ENCODE results near the gene DGKQ. TPM values are rescaled to one million over a fixed set of nuclear protein-coding genes. Genes with fewer than 3 reads are reported as not detected.

DGKQ gene
- total and polyA plus RNA-seq, 9 of the 15 experiments (the other 6 are each of a cell fraction or from before 2014, with no cell fraction given), result 0.17 to 22.0 (median 5.6) TPM

DNA sequence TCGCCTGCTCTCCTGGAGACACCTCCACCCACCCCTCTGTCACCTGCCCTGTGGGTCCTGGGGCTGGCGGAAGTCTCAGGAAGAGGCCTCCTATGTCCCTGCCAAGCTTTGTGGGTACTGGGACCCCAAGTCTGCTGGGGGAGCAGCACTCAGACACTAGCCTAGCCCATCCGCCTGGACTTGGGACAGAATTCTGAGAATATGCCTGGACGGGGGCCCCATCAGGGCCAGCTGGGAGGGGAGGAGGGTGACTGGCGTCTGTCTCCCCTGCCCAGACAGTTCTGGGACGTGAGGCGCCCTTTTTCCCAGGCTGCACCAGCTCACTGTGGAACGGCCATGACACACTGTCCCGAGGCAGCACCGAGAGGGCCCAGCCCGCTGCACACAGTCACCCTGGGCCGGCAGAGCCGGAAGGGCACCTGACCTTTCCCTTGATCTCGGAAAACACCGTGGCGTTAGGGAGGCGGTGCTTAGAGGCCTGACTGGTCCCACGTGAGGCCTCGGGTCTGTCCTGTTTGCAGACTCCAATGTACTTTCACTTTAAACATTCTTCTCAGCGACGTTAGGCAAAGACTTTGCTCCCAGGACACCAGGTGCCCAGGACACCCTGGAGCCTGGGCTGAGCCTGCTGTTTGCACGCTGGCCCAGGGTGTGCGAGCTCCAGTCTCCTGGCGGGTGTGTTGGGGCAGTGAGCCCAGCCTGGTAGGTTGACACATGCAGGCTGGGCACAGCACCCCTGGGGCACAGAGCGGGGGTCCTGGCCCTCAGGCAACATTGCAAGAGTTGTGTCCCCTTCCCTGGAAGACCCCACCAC lies 19.1 kb upstream of the DGKQ start (continued):
- TF ChIP-seq, protein P1, sequence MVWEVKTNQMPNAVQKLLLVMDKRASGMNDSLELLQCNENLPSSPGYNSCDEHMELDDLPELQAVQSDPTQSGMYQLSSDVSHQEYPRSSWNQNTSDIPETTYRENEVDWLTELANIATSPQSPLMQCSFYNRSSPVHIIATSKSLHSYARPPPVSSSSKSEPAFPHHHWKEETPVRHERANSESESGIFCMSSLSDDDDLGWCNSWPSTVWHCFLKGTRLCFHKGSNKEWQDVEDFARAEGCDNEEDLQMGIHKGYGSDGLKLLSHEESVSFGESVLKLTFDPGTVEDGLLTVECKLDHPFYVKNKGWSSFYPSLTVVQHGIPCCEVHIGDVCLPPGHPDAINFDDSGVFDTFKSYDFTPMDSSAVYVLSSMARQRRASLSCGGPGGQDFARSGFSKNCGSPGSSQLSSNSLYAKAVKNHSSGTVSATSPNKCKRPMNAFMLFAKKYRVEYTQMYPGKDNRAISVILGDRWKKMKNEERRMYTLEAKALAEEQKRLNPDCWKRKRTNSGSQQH (CRISPR knock-in tag; IDR thresholded peaks at IDR 0.05), result no peak
- TF ChIP-seq CHD2 (IDR thresholded peaks at IDR 0.05; ENCODE audit: low read depth, low read length), result no peak
- peak; percentile 32; the same call in 1 of the 2 replicates for TF ChIP-seq HCFC1 (IDR thresholded peaks at IDR 0.05; ENCODE audit: low read depth, low read length)
- no peak for TF ChIP-seq MAFK (IDR thresholded peaks at IDR 0.05; ENCODE audit: low read length)
- TF ChIP-seq ZNF644 (tag; IDR thresholded peaks at IDR 0.05; ENCODE audit: low read depth), result 0 out of 2 replicates have a peak, but pooled peaks have one; percentile 45
- peak in 1 of 2 experiments; percentile 73; a peak in 1 of 4 replicates for TF ChIP-seq MAZ (CRISPR knock-in tag; conservative IDR thresholded peaks at IDR 0.05 in 1 of 2, IDR thresholded peaks at IDR 0.05 in 1 of 2)
- TF ChIP-seq, protein P2, sequence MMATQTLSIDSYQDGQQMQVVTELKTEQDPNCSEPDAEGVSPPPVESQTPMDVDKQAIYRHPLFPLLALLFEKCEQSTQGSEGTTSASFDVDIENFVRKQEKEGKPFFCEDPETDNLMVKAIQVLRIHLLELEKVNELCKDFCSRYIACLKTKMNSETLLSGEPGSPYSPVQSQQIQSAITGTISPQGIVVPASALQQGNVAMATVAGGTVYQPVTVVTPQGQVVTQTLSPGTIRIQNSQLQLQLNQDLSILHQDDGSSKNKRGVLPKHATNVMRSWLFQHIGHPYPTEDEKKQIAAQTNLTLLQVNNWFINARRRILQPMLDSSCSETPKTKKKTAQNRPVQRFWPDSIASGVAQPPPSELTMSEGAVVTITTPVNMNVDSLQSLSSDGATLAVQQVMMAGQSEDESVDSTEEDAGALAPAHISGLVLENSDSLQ (IDR thresholded peaks at IDR 0.05), result 0 out of 2 replicates have a peak, but pooled peaks have one; percentile 25
- TF ChIP-seq KAT8 (IDR thresholded peaks at IDR 0.05; ENCODE audit: low read depth), result no peak
- TF ChIP-seq GATAD2A (IDR thresholded peaks at IDR 0.05), result no peak
- TF ChIP-seq TRIM24 (IDR thresholded peaks at IDR 0.05), result 0 out of 4 replicates have a peak, but pooled peaks of 1 of the 2 experiments have one; percentile 43
- no peak for TF ChIP-seq PREB (CRISPR knock-in tag; IDR thresholded peaks at IDR 0.05)
- no peak for TF ChIP-seq KAT2B (IDR thresholded peaks at IDR 0.05; ENCODE audit: low read depth, low read length)
- peak; percentile 45 for TF ChIP-seq NCOR1 (IDR thresholded peaks at IDR 0.05)
- TF ChIP-seq PURB (CRISPR knock-in tag; IDR thresholded peaks at IDR 0.05; ENCODE audit: low read depth), result no peak
- TF ChIP-seq SMAD2 (IDR thresholded peaks at IDR 0.05; ENCODE audit: low read depth, low read length), result no peak
- no peak for TF ChIP-seq GTF2E2 (tag; IDR thresholded peaks at IDR 0.05)
- TF ChIP-seq TAF7 (tag; IDR thresholded peaks at IDR 0.05), result 0 out of 2 replicates have a peak, but pooled peaks have one; percentile 29
- TF ChIP-seq TCF3 (CRISPR knock-in tag; IDR thresholded peaks at IDR 0.05), result peak; percentile 52; the same call in 1 of the 2 replicates
- TF ChIP-seq SAP30 (IDR thresholded peaks at IDR 0.05; ENCODE audit: borderline replicate concordance, insufficient read depth, low read depth, low read length, poor library complexity, severe bottlenecking), result peak; percentile 50
- no peak for TF ChIP-seq LARP7 (IDR thresholded peaks at IDR 0.05)
- no peak for TF ChIP-seq ZNF347 (CRISPR knock-in tag; IDR thresholded peaks at IDR 0.05; ENCODE audit: low read depth)
- no peak for TF ChIP-seq FOS (IDR thresholded peaks at IDR 0.05; ENCODE audit: extremely low read depth, insufficient read length)
